IMR-90 (cell line): Measurements from ENCODE around the gene AGAP1. TPM values are rescaled to one million over a fixed set of nuclear protein-coding genes. Genes with fewer than 3 reads are reported as not detected.

Experiments used
- ATAC-seq: fragments of 200-7000 bp; cut with Tn5 transposase; 2 replicates; pipeline ENCODE4 v1.9.1; 2020; ENCODE audit warnings: low read depth, mild to moderate bottlenecking, moderate library complexity
- BruUV-seq: library from RNA; stranded (reverse); fragments of 400-500 nt; replicated peaks from 2 replicates; lab custom pipeline; 2021; lab: Mats Ljungman, UMichigan
- CTCF ChIA-PET: fragments of 300-600 bp; formaldehyde crosslinking; extraction: SDS; loops from one replicate; lab custom pipeline; 2021; ENCODE audit warnings: antibody characterized with exemption; lab: Yijun Ruan, JAX
- POLR2A ChIA-PET: fragments of 300-600 bp; sonication (Branson Sonifier 250); formaldehyde crosslinking; loops from one replicate; lab custom pipeline; 2022; ENCODE audit warnings: antibody characterized with exemption; ENCODE audit not compliant: unreplicated experiment; lab: Charles Lee
- DNase-seq: peaks from one replicate; pipeline ENCODE4 v3.0.0; 2013
- H2AFZ ChIP-seq: replicated peaks from 2 replicates; pipeline ENCODE3; 2013; ENCODE audit warnings: low read length, mild to moderate bottlenecking; ENCODE audit not compliant: poor library complexity
- H2AK5ac ChIP-seq: 2 replicates; pipeline ENCODE4 v1.6.1; 2013; ENCODE audit warnings: low read depth, low read length, inconsistent platforms
- H2AK9ac ChIP-seq: replicated peaks from 2 replicates; pipeline ENCODE3; 2013; ENCODE audit warnings: mild to moderate bottlenecking, low read depth, low read length, moderate library complexity; ENCODE audit not compliant: poor library complexity
- H2BK120ac ChIP-seq: 2 replicates; pipeline ENCODE4 v1.6.1; 2013; ENCODE audit warnings: low read depth, low read length, inconsistent platforms
- H2BK15ac ChIP-seq: 3 replicates; pipeline ENCODE4 v1.6.1; 2013; ENCODE audit warnings: low read depth, low read length, inconsistent platforms
- H2BK20ac ChIP-seq: 2 replicates; pipeline ENCODE4 v1.6.1; 2013; ENCODE audit warnings: low read depth, mild to moderate bottlenecking, inconsistent platforms, low read length, moderate library complexity
- H2BK5ac ChIP-seq: 2 replicates; pipeline ENCODE4 v1.6.1; 2013; ENCODE audit warnings: mild to moderate bottlenecking, low read depth, low read length, inconsistent platforms; ENCODE audit not compliant: poor library complexity, severe bottlenecking
- H3K14ac ChIP-seq: replicated peaks from 2 replicates; pipeline ENCODE4 v1.6.1; 2013; ENCODE audit warnings: low read depth, low read length, inconsistent platforms
- H3K18ac ChIP-seq: 2 replicates; pipeline ENCODE4 v1.6.1; 2013; ENCODE audit warnings: low read depth, low read length, control low read depth
- H3K23ac ChIP-seq: 2 replicates; pipeline ENCODE4 v1.6.1; 2013; ENCODE audit warnings: low read depth, low read length, inconsistent platforms
- H3K27ac ChIP-seq: 2 replicates; pipeline ENCODE4 v1.5.1; 2013; ENCODE audit warnings: mild to moderate bottlenecking, control low read depth, low read length; ENCODE audit not compliant: insufficient read depth
- H3K27me3 ChIP-seq: 2 replicates; pipeline ENCODE4 v1.6.1; 2013; ENCODE audit warnings: low read length; ENCODE audit not compliant: control insufficient read depth, insufficient read depth
- H3K36me3 ChIP-seq: 2 replicates; pipeline ENCODE4 v1.6.1; 2013; ENCODE audit warnings: low read length, mixed read lengths; ENCODE audit not compliant: control insufficient read depth, insufficient read depth
- H3K4ac ChIP-seq: 2 replicates; pipeline ENCODE4 v1.6.1; 2013; ENCODE audit warnings: low read depth, low read length, inconsistent platforms
- H3K4me1 ChIP-seq: 2 replicates; pipeline ENCODE4 v1.6.1; 2013; ENCODE audit warnings: low read length, mixed read lengths; ENCODE audit not compliant: control insufficient read depth, insufficient read depth
- H3K4me2 ChIP-seq: 2 replicates; pipeline ENCODE4 v1.6.1; 2013; ENCODE audit warnings: low read depth, mild to moderate bottlenecking, control low read depth, low read length, moderate library complexity
- H3K4me3 ChIP-seq: 2 replicates; pipeline ENCODE4 v1.5.1; 2013; ENCODE audit warnings: low read depth, mild to moderate bottlenecking, control low read depth, low read length, moderate library complexity; ENCODE audit not compliant: insufficient read depth
- H3K56ac ChIP-seq: 2 replicates; pipeline ENCODE4 v1.6.1; 2013; ENCODE audit warnings: low read length, inconsistent platforms; ENCODE audit not compliant: insufficient read depth; ENCODE audit errors: extremely low read depth
- H3K79me1 ChIP-seq, 2 experiments: 2 replicates each; pipeline ENCODE4 v1.6.1; 2013; ENCODE audit warnings: low read length in 2 of 2, inconsistent platforms in 1 of 2, low read depth in 1 of 2
- H3K9ac ChIP-seq: 2 replicates; pipeline ENCODE4 v1.6.1; 2013; ENCODE audit warnings: low read depth, low read length, control low read depth
- H3K9me1 ChIP-seq: 2 replicates; pipeline ENCODE4 v1.6.1; 2013; ENCODE audit warnings: low read length, inconsistent platforms; ENCODE audit not compliant: insufficient read depth
- H3K9me3 ChIP-seq: 2 replicates; pipeline ENCODE4 v1.6.1; 2013; ENCODE audit warnings: low read length; ENCODE audit not compliant: control insufficient read depth, insufficient read depth
- H4K20me1 ChIP-seq: 2 replicates; pipeline ENCODE4 v1.6.1; 2013; ENCODE audit warnings: low read length, inconsistent platforms; ENCODE audit not compliant: insufficient read depth
- H4K5ac ChIP-seq: 2 replicates; pipeline ENCODE4 v1.6.1; 2013; ENCODE audit warnings: mild to moderate bottlenecking, low read depth, low read length, control low read depth
- H4K8ac ChIP-seq, 2 experiments: 2 replicates each; pipeline ENCODE4 v1.6.1; 2013; ENCODE audit warnings: low read depth in 2 of 2, low read length in 2 of 2, control low read depth in 1 of 2, inconsistent platforms in 1 of 2
- H4K91ac ChIP-seq: 2 replicates; pipeline ENCODE4 v1.6.1; 2013; ENCODE audit warnings: low read depth, low read length, inconsistent platforms; ENCODE audit not compliant: insufficient read depth
- FOS ChIP-seq: fragments of 150-350 bp; IDR thresholded peaks from 2 replicates; pipeline ENCODE4 v1.6.1; 2016; ENCODE audit warnings: low read depth, low read length
- MAZ ChIP-seq: IDR thresholded peaks from 2 replicates; pipeline ENCODE4 v1.6.1; 2012; ENCODE audit warnings: low read depth, mild to moderate bottlenecking, low read length, improper control_type of control experiment, moderate library complexity, borderline replicate concordance
- POLR2A ChIP-seq: IDR thresholded peaks from 2 replicates; pipeline ENCODE4 v1.6.1; 2012; ENCODE audit warnings: mild to moderate bottlenecking, low read depth, low read length
- RCOR1 ChIP-seq: IDR thresholded peaks from 2 replicates; pipeline ENCODE4 v1.6.1; 2012; ENCODE audit warnings: mild to moderate bottlenecking, low read length, improper control_type of control experiment; ENCODE audit not compliant: insufficient replicate concordance
- RFX5 ChIP-seq: IDR thresholded peaks from 2 replicates; pipeline ENCODE4 v1.8.0; 2012; ENCODE audit warnings: low read depth, mild to moderate bottlenecking, low read length, moderate library complexity
- SMC3 ChIP-seq: fragments of 150-350 bp; IDR thresholded peaks from 2 replicates; pipeline ENCODE4 v1.6.1; 2016; ENCODE audit warnings: low read depth, mild to moderate bottlenecking, antibody characterized with exemption, low read length, moderate library complexity
- WGBS, 2 experiments: methylation state at CpG; one replicate each; pipeline versions ENCODE4 v1.1.5 to v1.1.7; 2013; ENCODE audit warnings: missing lambda C conversion rate in 2 of 2; ENCODE audit not compliant: insufficient read length in 1 of 2; ENCODE audit errors: extremely low coverage in 2 of 2; 5-methylcytosine and 5-hydroxymethylcytosine counted together
- dilution Hi-C: fragments of 300-500 bp; cut with HindIII; formaldehyde crosslinking; loops from one replicate; pipeline ENCODE4 v1.14.3; 2018; ENCODE audit warnings: low sequenced_read_pairs; ENCODE audit not compliant: unreplicated experiment
- in situ Hi-C: fragments of 300-500 bp; cut with MboI; formaldehyde crosslinking; loops from 3 replicates; pipeline ENCODE4 v1.14.3; 2019; ENCODE audit warnings: low sequenced_read_pairs, inconsistent platforms, mixed read lengths
- intact Hi-C: fragments of 100-400 bp; cut with micrococcal nuclease; formaldehyde crosslinking; loops from 2 replicates; pipeline ENCODE4 v1.10.0; 2022
- polyA plus RNA-seq, 3 experiments: library from polyadenylated mRNA; depleted of rRNA; stranded (reverse); fragments of >200 nt; gene quantifications; 2 replicates each; pipeline ENCODE4 v1.2.3, GENCODE V29; 2012; ENCODE audit warnings: low replicate concordance in 1 of 3
- total RNA-seq: library from RNA; depleted of rRNA; stranded (reverse); fragments of >200 nt; gene quantifications from 2 replicates; pipeline ENCODE4 v1.2.3, GENCODE V29; 2012
- TF ChIP-seq, protein P1 (sequence below): conservative IDR thresholded peaks from 2 replicates; pipeline ENCODE4 v1.5.1; 2012; ENCODE audit warnings: mild to moderate bottlenecking, low read depth, low read length, improper control_type of control experiment
- TF ChIP-seq, protein P2 (sequence below): fragments of 150-350 bp; IDR thresholded peaks from 2 replicates; pipeline ENCODE4 v1.6.1; 2016; ENCODE audit warnings: low read depth, mild to moderate bottlenecking, low read length, moderate library complexity, borderline replicate concordance

Gene AGAP1
- total and polyA plus RNA-seq, 2 of the 4 experiments (the other 2 are of a cell fraction): 15.1 to 16.4 TPM

DNA sequence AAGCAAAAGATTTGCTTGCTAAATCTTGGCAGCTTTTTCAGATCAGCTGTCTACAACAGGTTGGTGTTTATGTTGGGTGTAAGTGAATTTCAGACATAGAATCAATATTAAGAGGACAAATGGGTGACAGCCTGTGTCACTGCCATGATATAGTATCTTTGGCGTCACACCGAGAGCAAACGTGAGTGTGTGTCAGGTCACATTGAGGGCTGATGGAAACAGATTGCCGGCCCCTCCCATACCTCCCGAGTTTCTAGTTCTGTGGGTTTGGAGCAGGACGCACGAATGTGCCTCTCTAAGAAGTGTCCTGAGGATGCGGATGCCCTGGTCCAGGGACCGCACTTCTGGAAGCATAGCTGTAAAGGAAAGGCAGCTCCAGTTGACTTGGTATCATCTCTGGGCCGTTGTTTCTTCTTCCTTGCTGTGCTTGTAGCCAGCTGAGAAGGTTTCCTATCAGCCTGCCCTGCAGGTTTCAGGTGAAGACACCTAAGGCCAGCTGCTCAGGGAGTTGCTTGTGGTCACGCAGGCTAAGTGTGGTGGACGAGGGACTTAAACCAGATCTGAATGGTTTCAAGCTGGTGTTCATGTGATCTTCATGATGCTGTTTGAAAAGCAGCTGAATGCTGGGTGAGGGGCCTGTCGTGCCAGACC lies 6.4 kb downstream of the AGAP1 start (continued):
- no peak for TF ChIP-seq SMC3

DNA sequence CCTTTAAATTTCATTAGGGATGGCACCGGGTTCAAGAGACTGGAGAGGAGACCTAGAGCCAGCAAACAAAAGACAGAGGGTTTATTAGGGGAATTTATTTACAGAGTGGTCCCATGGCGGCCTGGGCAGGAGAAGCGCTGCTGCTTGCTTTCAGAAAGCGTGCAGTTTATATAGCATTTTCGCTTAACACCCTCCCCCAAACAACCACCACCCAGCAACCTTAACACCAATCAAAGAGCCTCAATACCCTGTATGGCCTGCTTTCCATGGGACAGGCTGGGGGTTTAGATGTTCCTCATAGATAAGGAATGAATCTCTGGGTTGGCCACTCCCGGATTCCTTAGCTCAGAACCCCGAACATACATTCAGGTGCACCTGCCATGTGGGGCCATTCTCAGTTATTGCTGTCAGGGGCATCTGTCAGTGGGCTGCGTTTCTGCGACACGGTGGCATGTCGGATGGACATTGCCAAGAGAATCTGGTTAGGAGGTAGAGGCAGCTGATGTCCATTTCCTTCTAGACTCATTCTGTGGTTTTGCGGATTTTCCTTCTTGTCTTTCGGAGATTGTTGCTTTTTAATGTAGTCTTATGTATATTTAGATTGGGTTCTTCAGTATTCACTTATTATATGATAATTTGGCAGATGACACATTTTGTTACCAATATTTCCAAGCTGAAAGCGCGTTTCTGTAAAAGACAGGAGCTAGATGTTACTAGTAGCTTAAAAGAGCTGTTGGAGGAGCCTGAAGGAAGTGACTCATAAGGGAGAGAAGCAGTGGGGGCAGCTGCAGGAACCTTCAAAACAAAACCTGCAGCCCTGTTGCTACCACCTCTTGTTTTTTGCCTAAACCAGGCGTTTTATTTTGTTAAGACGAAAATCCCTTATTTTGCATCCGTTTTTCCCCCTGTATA lies 7.2 kb downstream of the AGAP1 start:
- CTCF ChIA-PET: no interaction called here
- H3K4me1 ChIP-seq: peaks cover 20% of the 10 kb centered on the region
- POLR2A ChIA-PET: no interaction called here

More for the DNA sequence above, 7.2 kb downstream of the AGAP1 start:
- in situ Hi-C loops (no loop called here), intact Hi-C loops (loop anchor here (5.0 kb wide), 1 partner anchor 71 kb away; no protein-coding TSS in a partner anchor), dilution Hi-C loops (no loop called here)
- TF ChIP-seq, protein P1, sequence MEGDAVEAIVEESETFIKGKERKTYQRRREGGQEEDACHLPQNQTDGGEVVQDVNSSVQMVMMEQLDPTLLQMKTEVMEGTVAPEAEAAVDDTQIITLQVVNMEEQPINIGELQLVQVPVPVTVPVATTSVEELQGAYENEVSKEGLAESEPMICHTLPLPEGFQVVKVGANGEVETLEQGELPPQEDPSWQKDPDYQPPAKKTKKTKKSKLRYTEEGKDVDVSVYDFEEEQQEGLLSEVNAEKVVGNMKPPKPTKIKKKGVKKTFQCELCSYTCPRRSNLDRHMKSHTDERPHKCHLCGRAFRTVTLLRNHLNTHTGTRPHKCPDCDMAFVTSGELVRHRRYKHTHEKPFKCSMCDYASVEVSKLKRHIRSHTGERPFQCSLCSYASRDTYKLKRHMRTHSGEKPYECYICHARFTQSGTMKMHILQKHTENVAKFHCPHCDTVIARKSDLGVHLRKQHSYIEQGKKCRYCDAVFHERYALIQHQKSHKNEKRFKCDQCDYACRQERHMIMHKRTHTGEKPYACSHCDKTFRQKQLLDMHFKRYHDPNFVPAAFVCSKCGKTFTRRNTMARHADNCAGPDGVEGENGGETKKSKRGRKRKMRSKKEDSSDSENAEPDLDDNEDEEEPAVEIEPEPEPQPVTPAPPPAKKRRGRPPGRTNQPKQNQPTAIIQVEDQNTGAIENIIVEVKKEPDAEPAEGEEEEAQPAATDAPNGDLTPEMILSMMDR: no peak
- TF ChIP-seq POLR2A (no peak), RCOR1 (no peak), RFX5 (no peak), MAZ (peak; percentile 28; the same call in 1 of the 2 replicates), FOS (peak; percentile 25; the same call in 1 of the 2 replicates)
- TF ChIP-seq, protein P2, sequence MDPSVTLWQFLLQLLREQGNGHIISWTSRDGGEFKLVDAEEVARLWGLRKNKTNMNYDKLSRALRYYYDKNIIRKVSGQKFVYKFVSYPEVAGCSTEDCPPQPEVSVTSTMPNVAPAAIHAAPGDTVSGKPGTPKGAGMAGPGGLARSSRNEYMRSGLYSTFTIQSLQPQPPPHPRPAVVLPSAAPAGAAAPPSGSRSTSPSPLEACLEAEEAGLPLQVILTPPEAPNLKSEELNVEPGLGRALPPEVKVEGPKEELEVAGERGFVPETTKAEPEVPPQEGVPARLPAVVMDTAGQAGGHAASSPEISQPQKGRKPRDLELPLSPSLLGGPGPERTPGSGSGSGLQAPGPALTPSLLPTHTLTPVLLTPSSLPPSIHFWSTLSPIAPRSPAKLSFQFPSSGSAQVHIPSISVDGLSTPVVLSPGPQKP: no peak
- DNase-seq (peak; percentile 71), ATAC-seq (peak; percentile 85)
- Histone ChIP-seq H3K9ac (no peak overlapping the region), H3K36me3 (no peaks in the 10 kb centered on the region), H4K8ac (no peak overlapping the region), H3K79me1 (peaks cover 36 to 83% of the 10 kb centered on the region in 2 experiments), H3K4me3 (no peak overlapping the region), H3K9me1 (peaks cover 19% of the 10 kb centered on the region), H3K27ac (no peak overlapping the region), H3K4me2 (peak overlapping the region; percentile 77), H2AK5ac (peak overlapping the region; percentile 88; the same call in 1 of the 2 replicates), H3K4ac (peak overlapping the region; percentile 60), H3K56ac (no peak overlapping the region), H4K20me1 (peaks cover 52% of the 10 kb centered on the region), H2AFZ (no peak overlapping the region), H3K27me3 (no peaks in the 10 kb centered on the region), H2BK120ac (0 out of 2 replicates have a peak overlapping the region, but pooled peaks have one; percentile 32), H4K91ac (0 out of 2 replicates have a peak overlapping the region, but pooled peaks have one; percentile 54), H2AK9ac (peak overlapping the region; percentile 35), H2BK15ac (peak overlapping the region; percentile 42; the same call in 1 of the 3 replicates), H4K5ac (no peak overlapping the region), H2BK20ac (peak overlapping the region; percentile 57; the same call in 1 of the 2 replicates), H3K14ac (peak overlapping the region; percentile 43; the same call in 1 of the 2 replicates), H3K23ac (no peak overlapping the region), H3K18ac (no peak overlapping the region), H2BK5ac (peak overlapping the region; percentile 60), H3K9me3 (no peaks in the 10 kb centered on the region)
- WGBS, 2 experiments: 83% methylated on average over 6 of the region's 18 CpGs; no CpG with 5 or more reads in 1 of the 2 experiments
- BruUV-seq: no TSS peak
